Activated T-cell treated with anti-CD3 and anti-CD28 coated beads, Interleukin-2, amount 50 U/mL, for 4 hours (primary cell): Measurements from ENCODE around the gene TFEB. TPM values are rescaled to one million over a fixed set of nuclear protein-coding genes. Genes with fewer than 3 reads are reported as not detected.

Source experiments
- ATAC-seq, 2 donors: fragments of 200-7000 bp; cut with Tn5 transposase; one replicate each; pipeline ENCODE4 v1.10.0; 2021
- DNase-seq: peaks from one replicate; pipeline ENCODE4 v3.0.0-alpha.2; 2020
- H3K27me3 Mint-ChIP-seq: one replicate; pipeline ENCODE4 v1.8.0; 2021; ENCODE audit warnings: low read depth, mixed read lengths
- H3K36me3 Mint-ChIP-seq: one replicate; pipeline ENCODE4 v1.8.0; 2022; ENCODE audit warnings: mixed read lengths; ENCODE audit not compliant: insufficient read depth
- H3K4me1 Mint-ChIP-seq: one replicate; pipeline ENCODE4 v1.8.0; 2021; ENCODE audit warnings: low read depth, mixed read lengths
- H3K4me3 Mint-ChIP-seq: one replicate; pipeline ENCODE4 v1.8.0; 2021; ENCODE audit warnings: mild to moderate bottlenecking, moderate library complexity, mixed read lengths
- H3K9me3 Mint-ChIP-seq: one replicate; pipeline ENCODE4 v1.8.0; 2021; ENCODE audit warnings: mixed read lengths
- total RNA-seq, 3 donors: library from RNA; stranded (reverse); gene quantifications; one replicate each; pipeline ENCODE4 v1.2.1, GENCODE V29; 2021

Gene TFEB
- total RNA-seq, 3 donors from 2014 or later = 7.6 to 15.4 (median 10.8) TPM

DNA sequence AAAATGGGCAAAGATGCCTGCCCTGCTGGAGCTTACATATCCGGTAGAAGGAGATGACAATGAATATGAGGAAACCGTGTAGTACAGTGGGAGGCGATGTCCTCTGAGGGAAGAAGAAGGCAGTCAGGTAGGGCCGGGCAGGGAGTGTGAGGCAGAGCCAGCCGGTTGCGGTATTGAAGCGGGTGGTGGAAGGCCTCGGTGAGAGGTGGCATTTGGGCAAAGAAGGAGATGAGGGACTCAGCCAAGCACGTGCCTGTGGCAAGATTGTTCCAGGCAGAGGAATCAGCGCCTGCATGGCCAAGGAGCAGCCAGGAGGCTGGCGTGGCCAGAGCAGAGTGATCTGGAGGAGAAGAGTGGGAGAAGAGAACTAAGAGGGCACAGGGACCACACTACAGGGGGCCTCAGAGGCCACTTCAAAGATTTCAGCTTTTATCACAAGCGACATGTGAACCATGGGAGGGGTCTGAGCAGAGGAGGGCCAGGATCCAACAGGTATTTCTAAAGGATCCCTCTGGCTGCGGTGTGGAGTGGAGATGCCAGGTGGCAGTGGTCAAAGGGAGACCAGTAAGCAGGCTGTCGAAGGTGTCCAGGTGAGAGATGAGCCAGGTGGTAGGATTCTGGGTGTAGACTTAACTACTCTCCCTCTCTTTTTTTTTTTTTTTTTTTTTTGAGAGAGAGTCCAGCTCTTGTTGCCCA lies 83.3 kb downstream of the TFEB start:
- DNase-seq (no peak), ATAC-seq (no peak)
- Mint-ChIP-seq H3K4me1 (no peaks in the 10 kb centered on the region), H3K4me3 (no peak overlapping the region), H3K27me3 (peaks cover 8% of the 10 kb centered on the region), H3K9me3 (no peaks in the 10 kb centered on the region), H3K36me3 (no peaks in the 10 kb centered on the region)

DNA sequence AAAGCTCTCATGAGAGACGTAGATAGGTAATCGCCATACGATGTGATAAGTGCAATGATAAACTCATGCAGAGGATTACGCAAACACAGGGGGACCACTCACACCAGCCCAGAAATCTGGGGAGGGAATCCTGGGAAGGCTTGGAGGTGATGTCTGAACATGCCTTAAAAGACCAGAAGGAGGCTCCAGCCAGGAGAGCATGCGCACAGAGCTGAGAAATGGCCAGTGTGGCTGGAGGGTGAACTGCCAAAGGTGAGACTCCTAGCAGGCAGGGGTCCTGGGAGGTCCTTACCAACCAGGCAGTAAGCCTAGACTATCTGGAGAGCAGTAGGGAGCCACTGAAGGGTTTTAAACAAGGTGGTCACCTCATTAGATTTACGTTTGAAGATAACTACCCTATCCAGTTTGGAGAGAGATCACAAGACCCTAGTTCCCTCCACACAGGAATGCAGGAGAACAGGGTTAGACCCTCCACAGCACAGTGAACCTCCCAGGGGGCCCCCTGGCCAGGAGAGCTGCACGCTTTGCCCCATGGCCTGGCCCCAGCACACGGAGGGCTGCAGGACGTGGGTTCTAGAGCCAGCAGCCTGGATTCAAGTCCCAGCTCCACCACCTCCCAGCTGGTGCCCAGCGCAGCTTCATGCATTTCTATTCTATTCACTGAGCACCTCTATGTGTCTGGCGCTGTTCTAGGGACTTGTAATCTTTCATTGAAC lies 84.0 kb downstream of the TFEB start:
- no peaks in the 10 kb centered on the region for H3K4me1 Mint-ChIP-seq
- no peaks in the 10 kb centered on the region for H3K36me3 Mint-ChIP-seq
- H3K4me3 Mint-ChIP-seq = no peak overlapping the region
- no peaks in the 10 kb centered on the region for H3K9me3 Mint-ChIP-seq
- no peak for DNase-seq
- peaks cover 10% of the 10 kb centered on the region for H3K27me3 Mint-ChIP-seq
- ATAC-seq = no peak

DNA sequence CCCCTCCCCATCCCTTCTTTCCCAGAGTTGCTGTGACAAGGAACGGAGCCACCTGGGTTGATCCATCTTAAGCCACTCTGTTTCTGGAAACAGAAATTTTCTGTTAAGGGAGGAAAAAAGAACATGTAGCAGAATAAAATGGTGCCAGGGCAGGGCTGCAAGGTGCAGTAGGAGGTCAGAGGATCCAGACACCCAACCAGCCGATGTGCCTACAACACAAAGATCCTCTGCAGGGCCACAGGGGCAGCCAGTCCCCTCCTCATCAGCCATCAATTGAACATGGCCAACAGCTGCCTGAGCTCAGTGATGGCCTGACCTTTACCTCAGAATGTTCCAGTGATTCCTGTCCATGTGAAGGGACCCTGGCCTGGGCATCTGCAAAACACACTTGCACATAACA lies 85.3 kb downstream of the TFEB start:
- Mint-ChIP-seq H3K36me3 (no peaks in the 10 kb centered on the region), H3K4me1 (no peaks in the 10 kb centered on the region), H3K4me3 (no peak overlapping the region), H3K9me3 (no peaks in the 10 kb centered on the region), H3K27me3 (peaks cover 15% of the 10 kb centered on the region)
- no peak for ATAC-seq
- DNase-seq = no peak

DNA sequence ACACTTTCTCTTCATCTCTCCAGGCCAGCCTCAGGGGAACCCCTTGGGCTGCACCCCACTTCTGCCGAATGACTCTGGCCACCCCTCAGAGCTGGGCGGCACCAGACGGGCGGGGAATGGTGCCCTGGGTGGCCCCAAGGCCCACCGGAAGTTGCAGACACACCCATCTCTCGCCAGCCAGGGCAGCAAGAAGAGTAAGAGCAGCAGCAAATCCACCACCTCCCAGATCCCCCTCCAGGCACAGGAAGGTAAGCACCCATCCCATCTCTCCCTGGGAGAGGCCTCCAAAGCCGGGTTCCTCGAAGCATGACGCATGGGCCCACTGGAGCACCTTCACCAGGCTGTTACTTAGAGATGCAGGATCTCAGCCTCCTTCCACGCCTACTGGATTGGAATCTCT lies 85.8 kb downstream of the TFEB start:
- Mint-ChIP-seq H3K36me3 (no peaks in the 10 kb centered on the region), H3K9me3 (no peaks in the 10 kb centered on the region), H3K27me3 (peaks cover 18% of the 10 kb centered on the region), H3K4me1 (no peaks in the 10 kb centered on the region), H3K4me3 (no peak overlapping the region)
- DNase-seq = no peak
- ATAC-seq = no peak

DNA sequence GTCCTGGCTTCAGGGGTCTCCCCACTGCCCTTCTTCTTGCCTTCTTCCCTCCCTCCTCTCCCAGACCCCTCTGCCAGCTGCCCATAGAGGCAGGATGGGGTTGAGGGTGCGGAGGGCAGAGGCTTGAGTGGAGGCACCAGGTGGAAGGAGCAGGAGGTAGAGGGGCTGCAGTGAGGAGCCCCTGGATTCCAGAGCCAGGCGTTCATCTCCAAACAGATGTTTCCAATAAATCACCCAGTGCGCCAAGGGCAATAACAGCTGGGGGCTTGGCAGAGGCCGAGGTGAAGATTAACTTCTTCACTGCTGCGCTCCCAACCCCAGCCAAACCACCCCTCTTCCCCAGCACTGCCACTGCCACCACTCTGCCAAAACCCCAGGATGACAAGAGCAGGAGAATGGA lies 86.5 kb downstream of the TFEB start:
- no peaks in the 10 kb centered on the region for H3K9me3 Mint-ChIP-seq
- no peaks in the 10 kb centered on the region for H3K4me1 Mint-ChIP-seq
- no peak overlapping the region for H3K4me3 Mint-ChIP-seq
- no peaks in the 10 kb centered on the region for H3K36me3 Mint-ChIP-seq
- H3K27me3 Mint-ChIP-seq = peaks cover 20% of the 10 kb centered on the region
- ATAC-seq (no peak), DNase-seq (no peak)

DNA sequence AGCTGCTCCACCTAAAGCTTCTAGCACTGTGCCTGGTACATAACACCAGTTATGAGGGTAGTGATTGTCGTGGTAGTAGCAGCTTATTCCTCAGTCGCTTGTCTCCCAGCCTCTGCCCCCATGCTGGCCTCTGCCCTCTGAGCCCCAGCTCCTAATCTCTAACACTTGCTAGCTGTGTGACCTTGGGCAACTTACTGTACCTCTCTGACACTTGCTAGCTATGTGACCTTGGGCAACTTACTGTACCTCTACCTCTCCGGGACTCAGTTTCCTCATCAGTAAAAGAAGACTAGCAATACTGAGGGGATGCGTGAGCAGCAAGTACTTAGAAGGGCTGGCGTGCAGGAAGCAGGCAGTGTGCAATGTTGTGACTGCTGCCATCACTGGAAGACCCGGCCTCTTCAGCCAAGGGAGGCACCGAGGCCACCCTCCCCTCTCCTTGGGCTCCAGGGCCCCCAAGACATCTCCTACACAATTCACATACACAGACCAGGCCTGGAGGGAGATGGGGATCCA lies 87.3 kb downstream of the TFEB start:
- H3K4me1 Mint-ChIP-seq = no peaks in the 10 kb centered on the region
- H3K9me3 Mint-ChIP-seq = no peaks in the 10 kb centered on the region
- peaks cover 20% of the 10 kb centered on the region for H3K27me3 Mint-ChIP-seq
- ATAC-seq (no peak), DNase-seq (no peak)
- H3K4me3 Mint-ChIP-seq = no peak overlapping the region
- no peaks in the 10 kb centered on the region for H3K36me3 Mint-ChIP-seq

DNA sequence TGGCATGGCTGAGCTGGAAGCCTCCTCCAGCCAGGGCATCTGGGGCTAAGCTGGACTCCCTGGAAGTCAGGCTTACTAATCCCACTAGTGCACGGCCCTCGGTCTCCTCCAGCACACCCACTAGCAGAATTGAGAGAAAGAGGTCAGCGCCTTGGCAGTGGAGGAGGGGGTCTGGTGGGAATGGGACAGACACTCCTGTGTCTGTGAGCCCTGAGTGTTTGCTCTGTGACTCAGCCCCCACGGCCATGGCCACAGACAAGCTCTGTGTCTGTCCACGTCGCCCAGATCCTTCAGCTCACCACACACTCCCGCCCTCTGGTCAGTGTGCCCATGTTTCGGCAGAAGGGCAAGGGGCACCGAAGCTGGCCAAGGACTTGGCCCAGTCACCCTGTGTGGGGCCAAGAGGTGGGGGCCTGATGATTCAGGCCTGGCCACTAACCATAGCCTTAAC lies 88.3 kb downstream of the TFEB start:
- no peak for DNase-seq
- Mint-ChIP-seq H3K9me3 (no peaks in the 10 kb centered on the region), H3K27me3 (peaks cover 21% of the 10 kb centered on the region), H3K36me3 (no peaks in the 10 kb centered on the region), H3K4me1 (no peaks in the 10 kb centered on the region), H3K4me3 (no peak overlapping the region)
- ATAC-seq = no peak

DNA sequence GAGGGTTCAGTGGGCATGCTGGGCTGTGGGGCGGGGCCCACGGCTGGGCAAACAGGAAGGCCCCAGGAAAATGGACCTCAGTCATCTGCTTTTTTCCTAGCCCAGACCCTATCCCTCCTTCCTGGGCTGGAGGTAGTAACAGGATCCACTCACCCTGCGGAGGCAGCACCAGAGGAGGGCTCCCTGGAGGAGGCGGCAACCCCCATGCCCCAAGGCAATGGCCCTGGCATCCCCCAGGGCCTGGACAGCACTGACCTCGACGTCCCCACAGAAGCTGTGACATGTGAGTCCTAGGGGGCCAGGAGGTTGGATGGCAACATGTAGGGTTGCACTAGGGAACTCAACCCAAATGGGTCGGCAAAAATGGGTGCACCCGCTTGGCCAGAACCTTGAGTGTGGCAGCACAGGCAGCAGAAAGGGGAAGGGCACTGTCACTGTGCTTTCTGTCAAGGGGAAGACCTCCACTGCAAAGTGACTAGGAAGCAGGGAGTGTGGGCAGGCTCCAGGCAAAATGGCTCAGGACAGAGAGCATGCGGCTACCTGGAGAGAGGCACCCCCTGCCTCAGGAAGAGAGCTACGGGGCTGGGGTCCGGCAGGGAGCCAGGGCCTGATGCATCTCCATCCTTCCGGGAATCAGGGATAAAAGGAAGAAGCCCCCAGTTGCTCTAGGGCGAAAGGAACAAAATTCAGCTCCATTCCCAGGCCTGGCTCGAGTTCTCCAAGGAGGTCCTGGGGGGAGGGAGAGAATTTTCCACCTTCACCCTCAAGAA lies 89.2 kb downstream of the TFEB start:
- H3K4me3 Mint-ChIP-seq = no peak overlapping the region
- H3K4me1 Mint-ChIP-seq = no peaks in the 10 kb centered on the region
- no peak for DNase-seq
- ATAC-seq = no peak
- H3K9me3 Mint-ChIP-seq = no peaks in the 10 kb centered on the region
- peaks cover 22% of the 10 kb centered on the region for H3K27me3 Mint-ChIP-seq
- no peaks in the 10 kb centered on the region for H3K36me3 Mint-ChIP-seq

DNA sequence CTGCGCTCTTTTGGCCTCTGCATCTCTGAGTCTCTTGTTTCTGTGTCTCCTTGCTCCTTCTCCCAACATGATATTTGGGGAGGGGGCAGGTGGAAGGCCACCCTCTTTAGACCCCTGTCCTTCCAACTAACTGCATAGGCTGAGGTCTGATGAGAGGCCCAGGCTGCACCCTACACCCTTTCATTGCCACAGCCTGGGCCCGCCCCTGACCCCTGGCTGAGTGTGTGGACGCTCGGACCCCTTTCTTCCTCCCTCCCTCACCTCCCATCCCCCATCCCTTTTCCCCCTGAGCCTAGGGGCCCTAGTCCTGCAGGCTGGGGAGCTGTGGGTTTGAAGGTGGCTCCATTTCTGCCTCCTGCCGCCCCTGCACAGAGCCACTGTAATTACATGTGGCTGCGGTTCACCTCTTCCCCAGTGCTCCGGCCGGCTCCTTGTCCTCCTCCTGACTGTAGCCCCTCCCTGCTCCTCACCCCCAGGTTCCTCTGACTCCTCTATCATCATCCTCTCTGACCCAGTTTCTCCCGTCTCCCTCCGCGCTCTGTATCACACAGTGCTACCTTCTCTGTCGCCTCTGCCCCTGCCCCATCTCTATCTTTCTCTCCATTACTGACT lies 90.3 kb downstream of the TFEB start:
- ATAC-seq (no peak), DNase-seq (no peak)
- Mint-ChIP-seq H3K9me3 (no peaks in the 10 kb centered on the region), H3K36me3 (no peaks in the 10 kb centered on the region), H3K4me3 (no peak overlapping the region), H3K4me1 (no peaks in the 10 kb centered on the region), H3K27me3 (peaks cover 31% of the 10 kb centered on the region)

DNA sequence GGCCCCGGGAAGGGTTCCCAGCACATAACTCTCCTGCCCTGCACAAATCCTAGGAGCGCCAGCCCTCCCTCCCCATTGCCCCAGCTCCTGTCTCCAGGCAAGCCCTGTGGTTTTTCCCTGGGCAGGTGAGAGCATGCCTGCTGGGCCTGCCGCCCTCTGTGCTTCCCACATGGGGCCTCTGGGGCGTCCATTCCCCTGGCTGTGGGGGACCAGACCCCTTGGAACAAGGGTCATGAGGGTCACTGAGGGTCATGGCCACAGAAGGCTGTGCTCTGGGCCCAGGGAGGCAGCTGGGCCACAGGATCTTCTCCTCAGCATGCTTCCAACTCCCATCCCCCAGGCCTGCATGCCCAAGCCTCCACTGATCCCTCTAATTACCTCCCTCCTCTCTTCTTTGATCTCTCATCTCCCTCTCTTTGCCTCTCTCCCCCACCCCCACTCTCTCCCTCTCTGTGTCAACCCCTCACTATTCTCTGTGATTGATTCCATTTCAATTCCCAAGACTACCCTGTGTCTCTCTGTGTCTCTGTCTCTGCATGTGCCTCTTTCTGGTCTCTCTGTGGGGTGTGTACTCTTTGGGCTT lies 91.0 kb downstream of the TFEB start:
- H3K27me3 Mint-ChIP-seq = peaks cover 37% of the 10 kb centered on the region
- H3K4me3 Mint-ChIP-seq = no peak overlapping the region
- H3K9me3 Mint-ChIP-seq = no peaks in the 10 kb centered on the region
- ATAC-seq = no peak
- no peaks in the 10 kb centered on the region for H3K36me3 Mint-ChIP-seq
- DNase-seq = no peak
- peaks cover 2% of the 10 kb centered on the region for H3K4me1 Mint-ChIP-seq

DNA sequence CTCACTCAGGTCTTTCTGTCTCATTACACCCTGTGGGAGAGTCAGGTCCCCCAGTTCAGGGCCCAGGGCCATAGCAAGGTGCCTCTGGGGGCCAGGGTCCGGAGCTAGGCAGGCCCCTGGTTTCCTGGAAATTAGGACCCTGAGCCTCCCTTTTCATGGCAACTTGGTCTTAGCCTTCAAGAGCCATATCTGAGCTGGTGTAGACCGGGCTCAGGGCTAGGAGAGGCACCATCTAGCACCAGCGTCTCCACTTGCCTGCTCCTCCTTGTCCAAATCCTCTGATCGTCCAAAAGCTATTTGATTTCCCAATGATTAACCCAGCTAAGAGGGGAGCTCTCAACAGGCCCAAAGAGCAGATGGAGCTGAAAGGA lies 91.5 kb downstream of the TFEB start:
- Mint-ChIP-seq H3K4me1 (peaks cover 2% of the 10 kb centered on the region), H3K36me3 (no peaks in the 10 kb centered on the region), H3K27me3 (peaks cover 40% of the 10 kb centered on the region), H3K4me3 (no peak overlapping the region), H3K9me3 (no peaks in the 10 kb centered on the region)
- DNase-seq (no peak), ATAC-seq (no peak)

DNA sequence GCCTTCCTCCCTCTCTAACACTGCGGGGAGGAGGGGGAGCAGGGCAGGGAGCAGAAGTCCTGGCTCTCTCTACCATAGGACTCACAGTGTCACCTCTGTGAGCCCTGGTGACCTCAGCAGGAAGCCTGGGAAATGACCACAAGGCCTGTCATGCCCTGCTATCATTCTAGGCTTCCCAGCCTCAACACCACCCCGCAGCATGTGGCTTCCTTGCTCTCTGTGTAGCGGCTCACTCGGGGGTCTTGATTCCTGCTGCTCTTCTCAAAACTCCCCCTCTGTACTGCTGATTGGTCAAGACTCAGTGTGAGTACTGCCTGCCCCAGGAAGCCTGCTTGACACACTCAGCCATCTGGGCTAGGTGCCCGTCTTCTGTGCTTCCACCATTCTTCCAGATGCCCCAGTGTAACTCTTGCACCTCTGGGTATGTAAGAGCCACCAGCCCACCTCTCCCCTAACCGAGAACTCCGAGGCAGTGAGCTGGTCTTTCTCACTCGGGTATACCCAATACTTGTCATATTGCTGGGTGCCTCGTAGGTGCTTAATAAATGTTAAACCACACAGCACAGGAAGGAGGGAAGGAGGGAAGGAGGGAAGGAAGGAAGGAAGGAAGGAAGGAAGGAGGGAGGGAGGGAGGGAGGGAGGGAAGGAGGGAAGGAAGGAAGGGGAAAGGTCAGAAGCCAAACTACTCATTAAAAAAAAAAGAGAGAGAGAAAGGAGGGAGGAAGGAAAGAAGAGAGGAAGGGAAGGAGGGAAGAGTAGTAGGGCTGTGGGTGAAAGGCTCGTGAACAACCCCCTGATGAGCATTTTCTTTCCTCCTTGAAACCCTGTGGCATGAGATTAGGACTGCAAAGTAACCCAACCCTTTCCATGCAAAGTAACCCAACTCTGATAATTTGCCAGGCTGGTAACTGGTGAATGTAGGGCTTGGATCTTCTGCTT lies 92.2 kb downstream of the TFEB start:
- H3K4me1 Mint-ChIP-seq = peaks cover 2% of the 10 kb centered on the region
- no peaks in the 10 kb centered on the region for H3K36me3 Mint-ChIP-seq
- H3K27me3 Mint-ChIP-seq = peaks cover 42% of the 10 kb centered on the region
- no peak overlapping the region for H3K4me3 Mint-ChIP-seq
- ATAC-seq (no peak), DNase-seq (no peak)
- no peaks in the 10 kb centered on the region for H3K9me3 Mint-ChIP-seq
